Hepatocyte (in vitro differentiated cells): ENCODE data around the gene ZNF71. TPM values are rescaled to one million over a fixed set of nuclear protein-coding genes. Genes with fewer than 3 reads are reported as not detected.
A peak's percentile ranks its signal among the peaks of the same experiment; 100 is the strongest.

Source experiments
- DNase-seq: peaks from one replicate; pipeline ENCODE4 v3.0.0-alpha.2; 2016; ENCODE audit warnings: low spot score
- H2AFZ ChIP-seq: fragments of 200-600 bp; sonication (generic); 2 replicates; pipeline ENCODE4 v1.6.0; 2016; ENCODE audit warnings: antibody characterized with exemption, mild to moderate bottlenecking
- H3K27ac ChIP-seq: fragments of 200-600 bp; sonication (generic); 2 replicates; pipeline ENCODE4 v1.5.1; 2016; ENCODE audit warnings: mild to moderate bottlenecking
- H3K27me3 ChIP-seq: fragments of 200-600 bp; sonication (generic); 2 replicates; pipeline ENCODE4 v1.6.1; 2016
- H3K36me3 ChIP-seq: fragments of 200-600 bp; sonication (generic); replicated peaks from 2 replicates; pipeline ENCODE4 v1.5.1; 2016; ENCODE audit warnings: low read depth; ENCODE audit not compliant: insufficient read depth
- H3K4me1 ChIP-seq: fragments of 200-600 bp; sonication (generic); 2 replicates; pipeline ENCODE4 v1.5.1; 2016; ENCODE audit warnings: mild to moderate bottlenecking, moderate library complexity; ENCODE audit not compliant: insufficient read depth
- H3K4me2 ChIP-seq: fragments of 200-600 bp; sonication (generic); 2 replicates; pipeline ENCODE4 v1.6.0; 2016
- H3K4me3 ChIP-seq: fragments of 200-600 bp; sonication (generic); 2 replicates; pipeline ENCODE4 v1.5.1; 2016; ENCODE audit warnings: mild to moderate bottlenecking
- H3K79me2 ChIP-seq: fragments of 200-600 bp; sonication (generic); 2 replicates; pipeline ENCODE4 v1.6.0; 2017; ENCODE audit warnings: mild to moderate bottlenecking
- H3K9me2 ChIP-seq: fragments of 200-600 bp; sonication (generic); replicated peaks from 2 replicates; pipeline ENCODE4 v1.6.0; 2017; ENCODE audit warnings: mild to moderate bottlenecking; ENCODE audit not compliant: insufficient read depth
- H3K9me3 ChIP-seq: fragments of 200-600 bp; sonication (generic); 2 replicates; pipeline ENCODE4 v1.5.1; 2016; ENCODE audit warnings: low read depth, mild to moderate bottlenecking
- H4K20me1 ChIP-seq: fragments of 200-600 bp; sonication (generic); 2 replicates; pipeline ENCODE4 v1.6.0; 2016; ENCODE audit warnings: mild to moderate bottlenecking; ENCODE audit not compliant: insufficient read depth, poor library complexity, severe bottlenecking
- CTCF ChIP-seq: fragments of 200-600 bp; sonication (generic); IDR thresholded peaks from 2 replicates; pipeline ENCODE4 v1.5.1; 2016; ENCODE audit warnings: antibody characterized with exemption, mild to moderate bottlenecking; ENCODE audit not compliant: poor library complexity
- EZH2 ChIP-seq: fragments of 200-600 bp; sonication (generic); IDR thresholded peaks from 2 replicates; pipeline ENCODE4 v1.6.1; 2016; ENCODE audit warnings: antibody characterized with exemption, mild to moderate bottlenecking, borderline replicate concordance
- EZH2phosphoT487 ChIP-seq: fragments of 200-600 bp; sonication (generic); IDR thresholded peaks from one replicate; pipeline ENCODE4 v1.6.1; 2018; ENCODE audit warnings: antibody characterized with exemption, mild to moderate bottlenecking, low read depth, moderate library complexity; ENCODE audit not compliant: unreplicated experiment, severe bottlenecking
- WGBS: methylation state at CpG from one replicate; pipeline ENCODE4 v1.1.6; 2016; ENCODE audit warnings: low lambda C conversion rate; ENCODE audit errors: missing lambda C conversion rate; 5-methylcytosine and 5-hydroxymethylcytosine counted together
- polyA plus RNA-seq: library from polyadenylated mRNA; unstranded; fragments of >200 nt; fragmentation: Nextera tagmentation; extraction: Ambion mirVana; gene quantifications from 2 replicates; pipeline ENCODE4 v1.2.1, GENCODE V29; 2016
- total RNA-seq: library from RNA; depleted of rRNA; stranded (reverse); fragments of >200 nt; gene quantifications from 2 replicates; pipeline ENCODE4 v1.2.3, GENCODE V29; 2014

The ZNF71 gene
- total and polyA plus RNA-seq, 2 experiments from 2014 or later = 9.2 to 9.5 TPM

- no peaks in the 10 kb centered on the region for H3K27me3 ChIP-seq
- H2AFZ ChIP-seq = no peak overlapping the region
- H3K4me1 ChIP-seq = no peaks in the 10 kb centered on the region
- no peak overlapping the region for H3K4me2 ChIP-seq
- H4K20me1 ChIP-seq = no peaks in the 10 kb centered on the region
- H3K4me3 ChIP-seq = peak overlapping the region; percentile 1
- H3K9me3 ChIP-seq = peaks cover 82% of the 10 kb centered on the region
- H3K79me2 ChIP-seq = no peaks in the 10 kb centered on the region
- DNase-seq = no peak
- H3K9me2 ChIP-seq = no peaks in the 10 kb centered on the region
- TF ChIP-seq CTCF = no peak
- no peak for TF ChIP-seq EZH2phosphoT487
- TF ChIP-seq EZH2 = no peak
- WGBS = 67% methylated on average over 2 of the region's 2 CpGs
- H3K27ac ChIP-seq = no peak overlapping the region
- peaks cover 22% of the 10 kb centered on the region for H3K36me3 ChIP-seq
Observed at GRCh38 chr19:56572589-56572988, 22.5 kb upstream of the ZNF71 start.

- Histone ChIP-seq H3K4me1 (no peaks in the 10 kb centered on the region), H2AFZ (no peak overlapping the region), H3K36me3 (peaks cover 21% of the 10 kb centered on the region), H3K27me3 (no peaks in the 10 kb centered on the region), H3K9me3 (peaks cover 90% of the 10 kb centered on the region), H3K9me2 (no peaks in the 10 kb centered on the region), H4K20me1 (no peaks in the 10 kb centered on the region), H3K79me2 (no peaks in the 10 kb centered on the region), H3K4me2 (no peak overlapping the region), H3K4me3 (no peak overlapping the region), H3K27ac (no peak overlapping the region)
- DNase-seq = no peak
- 98% methylated on average over 3 of the region's 3 CpGs for WGBS
- TF ChIP-seq EZH2phosphoT487 (no peak), EZH2 (no peak), CTCF (no peak)
Observed at GRCh38 chr19:56573914-56574313, 21.2 kb upstream of the ZNF71 start.

- no peaks in the 10 kb centered on the region for H3K9me2 ChIP-seq
- H4K20me1 ChIP-seq = no peaks in the 10 kb centered on the region
- no peak overlapping the region for H3K4me3 ChIP-seq
- no peaks in the 10 kb centered on the region for H3K4me1 ChIP-seq
- 97% methylated on average over 11 of the region's 11 CpGs for WGBS
- no peaks in the 10 kb centered on the region for H3K79me2 ChIP-seq
- no peak for TF ChIP-seq EZH2
- no peak for TF ChIP-seq EZH2phosphoT487
- TF ChIP-seq CTCF = no peak
- H3K36me3 ChIP-seq = peaks cover 18% of the 10 kb centered on the region
- peaks cover 94% of the 10 kb centered on the region for H3K9me3 ChIP-seq
- H2AFZ ChIP-seq = no peak overlapping the region
- no peak overlapping the region for H3K4me2 ChIP-seq
- no peak for DNase-seq
- H3K27ac ChIP-seq = no peak overlapping the region
- no peaks in the 10 kb centered on the region for H3K27me3 ChIP-seq
Observed at GRCh38 chr19:56577719-56578602, 17.1 kb upstream of the ZNF71 start.
